NCI-H1694 (cell line): ENCODE results near the gene PNKD.

Experiments
- DNase-seq: peaks from one replicate; lab custom pipeline; 2025; lab: John Stamatoyannopoulos, UW

Gene PNKD

DNA sequence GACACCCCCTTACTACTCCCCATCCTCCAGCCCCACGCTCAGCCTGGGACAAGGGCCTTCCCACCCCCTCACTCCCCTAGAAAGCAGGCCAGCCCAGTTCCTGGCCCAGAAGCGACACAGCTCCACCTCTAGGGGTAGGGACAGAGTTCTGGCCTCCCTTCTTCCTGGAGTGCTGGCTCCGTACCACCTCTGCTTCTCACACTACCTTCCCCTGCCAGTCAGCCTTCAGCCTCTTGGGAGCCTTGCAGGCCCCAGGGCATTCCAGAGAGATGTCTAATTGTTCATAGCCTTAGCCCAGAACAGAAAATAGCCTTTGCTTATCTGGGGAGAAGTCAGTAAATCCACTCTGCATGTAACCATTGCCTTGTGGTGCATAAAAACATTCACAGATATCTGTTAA, 73.3 kb downstream of the PNKD start:
- no peak for DNase-seq

DNA sequence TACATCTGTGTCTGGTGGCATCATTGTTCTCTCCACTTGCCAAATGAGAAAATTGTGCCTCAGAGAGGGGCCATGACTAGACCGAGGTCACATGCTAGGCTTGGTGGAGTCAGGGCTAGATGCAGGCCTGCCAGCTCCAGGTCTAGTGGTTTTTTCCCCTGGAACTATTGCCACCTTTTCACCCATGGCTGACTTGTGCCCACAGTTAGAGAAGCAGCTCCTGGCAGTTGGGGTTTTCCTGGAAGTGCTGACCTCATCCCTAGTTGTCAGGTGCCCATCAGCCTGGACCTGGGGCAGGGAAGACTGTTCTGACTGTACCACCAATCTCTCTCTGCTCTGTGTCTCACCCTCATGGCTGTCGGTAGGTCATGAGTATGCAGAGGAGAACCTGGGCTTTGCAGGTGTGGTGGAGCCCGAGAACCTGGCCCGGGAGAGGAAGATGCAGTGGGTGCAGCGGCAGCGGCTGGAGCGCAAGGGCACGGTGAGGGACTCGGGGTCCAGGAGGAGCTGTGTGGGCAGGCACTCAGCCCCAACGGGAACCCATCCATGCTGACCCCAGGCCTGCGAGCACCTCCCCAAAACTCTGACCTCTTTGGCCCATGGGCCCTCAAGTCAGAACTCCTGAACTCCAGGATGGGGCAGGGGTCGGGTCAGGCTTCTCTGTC, 73.9 kb downstream of the PNKD start:
- DNase-seq: no peak

DNA sequence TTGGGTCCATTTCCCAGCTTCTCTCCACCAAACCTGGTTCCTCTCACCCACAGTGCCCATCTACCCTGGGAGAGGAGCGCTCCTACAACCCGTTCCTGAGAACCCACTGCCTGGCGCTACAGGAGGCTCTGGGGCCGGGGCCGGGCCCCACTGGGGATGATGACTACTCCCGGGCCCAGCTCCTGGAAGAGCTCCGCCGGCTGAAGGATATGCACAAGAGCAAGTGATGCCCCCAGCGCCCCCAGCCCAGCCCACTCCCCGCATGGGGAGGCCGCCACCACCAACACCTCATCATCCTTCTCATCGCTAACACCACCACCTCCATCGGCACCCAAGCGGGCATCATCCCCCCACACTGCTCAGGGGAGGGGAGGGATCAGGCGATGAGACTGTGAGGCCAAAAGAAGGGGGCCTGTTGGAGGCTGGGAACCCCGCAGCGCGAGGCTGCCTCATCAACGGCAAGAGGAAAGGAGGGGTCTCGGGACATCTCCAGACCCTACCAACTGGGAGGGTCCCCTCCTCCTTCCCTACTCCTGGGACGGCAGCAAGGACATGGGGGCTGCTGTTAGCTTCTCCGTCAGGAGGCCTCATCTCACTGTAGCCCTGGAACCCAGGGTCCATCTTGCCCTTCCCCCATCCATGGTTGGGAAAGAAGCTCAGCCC, 74.6 kb downstream of the PNKD start:
- DNase-seq: no peak

DNA sequence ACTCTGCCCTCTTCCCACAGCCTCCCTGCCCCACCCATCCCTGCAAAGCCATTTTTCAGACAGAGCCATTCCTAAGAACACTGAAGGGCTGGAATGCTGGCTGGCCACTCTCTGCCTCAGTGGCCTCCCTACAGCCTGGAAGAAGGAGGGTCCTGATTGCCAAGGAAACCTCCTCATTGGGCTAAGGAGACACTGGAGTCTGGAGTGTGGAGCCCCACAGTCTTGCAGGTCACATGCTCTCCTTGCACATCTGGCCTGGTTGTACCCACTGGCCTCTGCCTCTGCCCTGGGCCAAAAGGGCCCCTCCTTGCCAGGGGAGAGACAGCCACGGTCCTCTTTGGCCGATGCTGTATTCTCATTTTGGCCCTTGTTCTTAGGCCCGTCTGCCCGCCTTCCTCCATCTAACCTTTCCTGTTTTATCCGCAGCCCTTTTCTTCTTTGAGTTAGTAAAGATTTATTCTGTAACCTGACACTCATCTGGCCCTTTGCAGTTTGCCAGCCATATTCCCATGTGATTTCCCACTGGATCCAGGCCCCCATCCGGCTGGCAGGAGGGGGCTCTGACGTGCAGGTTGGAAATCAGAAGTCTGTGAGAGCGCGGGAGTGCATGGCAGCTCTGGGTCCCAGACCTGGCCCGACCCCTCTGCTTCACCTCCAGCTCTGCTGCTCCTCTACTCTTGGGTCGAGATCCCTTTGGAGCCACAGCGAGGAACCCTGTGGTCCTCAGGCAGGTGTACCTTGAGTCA, 75.3 kb downstream of the PNKD start:
- no peak for DNase-seq

DNA sequence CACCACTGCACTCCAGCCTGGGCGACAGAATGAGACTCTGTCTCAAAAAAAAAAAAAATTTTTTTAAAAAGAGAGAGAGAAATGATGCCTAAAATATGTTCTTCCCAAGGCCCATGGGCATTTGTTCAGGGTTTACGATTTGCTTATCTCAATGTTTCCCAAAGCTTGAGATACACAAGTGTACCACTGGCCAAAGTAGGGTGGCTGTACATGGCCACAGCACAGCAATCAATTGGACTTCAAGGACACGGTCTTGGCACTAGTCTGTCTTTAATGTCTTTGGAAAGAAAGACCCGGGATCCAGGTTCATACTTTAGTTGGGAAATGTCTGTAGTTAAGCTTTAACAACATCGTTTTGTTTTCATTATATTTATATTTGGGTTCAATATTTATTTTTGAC, 76.9 kb downstream of the PNKD start:
- no peak for DNase-seq

DNA sequence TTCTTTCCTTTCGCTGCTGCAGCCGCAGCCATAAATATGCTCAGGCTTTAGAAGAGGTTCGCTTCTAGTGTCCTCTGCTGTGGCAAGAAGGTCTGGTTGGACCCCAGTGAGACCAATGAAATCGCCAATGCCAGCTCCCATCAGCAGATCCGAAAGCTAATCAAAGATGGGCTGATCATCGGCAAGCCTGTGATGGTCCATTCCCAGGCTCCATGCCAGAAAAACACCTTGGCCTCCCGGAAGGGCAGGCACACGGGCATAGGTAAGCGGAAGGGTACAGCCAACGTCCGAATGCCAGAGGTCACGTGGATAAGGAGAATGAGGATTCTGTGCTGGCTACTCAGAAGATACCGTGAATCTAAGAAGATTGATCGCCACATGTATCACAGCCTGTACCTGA, 83.7 kb downstream of the PNKD start:
- no peak for DNase-seq

DNA sequence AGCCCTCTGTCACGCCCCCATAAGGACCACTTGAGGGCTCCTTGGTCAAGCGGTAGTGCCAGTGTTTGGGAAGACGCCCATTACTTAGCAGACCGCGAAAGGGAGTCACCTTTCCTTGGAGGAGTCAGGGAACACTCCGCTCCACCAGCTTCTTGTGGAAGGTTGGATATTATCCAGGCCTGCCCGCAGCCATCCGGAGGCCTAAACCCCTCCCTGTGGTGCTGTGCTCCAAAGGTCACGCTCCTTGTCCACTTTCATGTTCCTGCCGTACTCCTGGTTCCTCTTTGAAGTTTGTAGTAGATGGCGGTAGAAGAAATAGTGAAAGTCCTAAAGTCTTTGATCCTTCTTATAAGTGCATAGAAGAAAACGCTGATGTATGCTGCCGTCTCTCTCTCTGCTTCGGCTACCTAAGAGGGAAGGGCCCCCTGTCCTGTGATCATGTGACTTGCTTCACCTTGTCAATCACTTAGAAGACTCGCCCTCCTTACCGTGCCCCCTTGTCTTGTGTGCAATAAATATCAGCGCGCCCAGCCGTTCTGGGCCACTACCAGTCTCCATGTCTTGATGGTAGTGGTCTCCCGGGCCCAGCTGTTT, 84.6 kb downstream of the PNKD start:
- DNase-seq: no peak

DNA sequence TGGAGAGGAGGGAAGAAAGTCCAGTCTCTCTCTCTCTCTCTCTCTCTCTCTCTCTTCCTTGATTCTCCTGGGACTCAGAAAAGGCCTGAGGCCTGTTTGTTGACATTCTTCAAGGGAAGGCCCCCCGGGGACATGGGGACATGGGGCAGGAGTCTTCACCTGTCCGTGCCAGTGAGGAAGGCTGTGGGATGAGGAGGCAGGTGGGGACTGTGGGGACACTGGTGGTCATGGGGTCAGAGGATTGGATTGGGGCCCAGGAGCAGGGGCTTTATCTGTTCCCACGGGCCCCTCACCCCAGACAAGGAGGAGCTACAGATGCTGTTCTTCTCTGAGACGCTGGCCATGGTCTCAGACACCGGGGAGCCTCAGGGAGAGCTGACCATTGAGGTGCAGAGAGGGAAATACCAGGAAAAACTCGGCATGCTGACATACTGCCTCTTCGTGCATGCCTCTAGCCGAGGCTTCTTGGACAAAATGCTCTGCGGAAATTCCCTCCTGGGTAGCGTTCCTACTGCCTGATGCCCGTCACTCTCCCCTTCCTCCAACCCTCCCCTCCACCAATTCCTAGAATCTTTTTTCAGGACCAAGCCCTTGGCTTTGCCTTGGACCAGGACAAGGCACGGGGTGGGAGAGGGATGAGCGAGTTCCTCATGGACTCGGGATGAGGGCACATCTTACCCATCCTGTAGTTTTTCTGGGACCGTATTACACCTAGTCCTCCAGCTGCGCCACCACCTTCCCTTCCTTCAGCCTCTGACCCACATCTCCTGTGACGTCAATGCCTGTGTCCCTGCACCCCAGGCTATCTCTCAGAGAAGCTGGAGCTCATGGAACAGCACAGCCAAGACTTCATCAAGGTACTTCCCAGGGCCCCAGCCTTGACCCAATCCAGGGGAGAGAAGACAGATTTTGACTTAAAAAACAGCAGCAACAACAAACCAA, 87.2 kb downstream of the PNKD start:
- no peak for DNase-seq

DNA sequence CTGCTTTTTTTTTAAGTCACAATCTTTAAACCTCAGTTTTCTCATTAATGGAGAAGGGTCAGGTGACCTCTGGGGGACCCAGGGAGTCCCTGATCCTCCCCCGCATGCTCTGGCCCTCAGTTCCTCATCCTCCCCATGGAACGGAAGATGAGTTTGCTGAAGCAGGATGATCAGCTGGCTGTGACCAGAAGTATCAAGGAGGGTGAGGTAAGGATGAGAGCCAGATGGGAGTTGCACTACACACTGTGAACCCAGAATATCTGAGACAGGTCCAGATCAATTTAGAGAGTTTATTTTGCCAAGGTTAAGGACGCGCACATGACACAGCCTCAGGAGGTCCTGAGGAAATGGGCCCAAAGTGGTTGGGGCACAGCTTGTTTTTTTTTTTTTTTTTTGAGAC, 90.1 kb downstream of the PNKD start:
- no peak for DNase-seq

DNA sequence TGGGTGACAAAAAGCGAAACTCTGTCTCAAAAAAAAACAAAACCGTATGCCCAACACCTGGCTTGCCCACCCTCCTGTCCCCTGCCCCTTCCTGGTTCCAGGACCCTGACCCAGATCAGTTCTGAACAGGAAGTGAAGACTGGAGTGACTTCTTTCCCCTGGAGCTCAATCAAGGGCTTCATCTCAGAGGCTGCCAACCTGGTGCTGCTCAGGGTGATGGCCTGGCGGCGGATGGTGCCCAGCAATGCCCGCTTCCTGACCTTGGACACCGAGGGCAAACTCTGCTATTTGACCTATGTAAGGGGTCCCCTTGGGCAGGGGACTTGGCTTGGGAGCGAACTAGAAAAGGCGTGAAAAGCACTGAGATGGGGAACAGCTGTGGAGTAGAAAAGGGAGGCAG, 92.3 kb downstream of the PNKD start:
- no peak for DNase-seq

DNA sequence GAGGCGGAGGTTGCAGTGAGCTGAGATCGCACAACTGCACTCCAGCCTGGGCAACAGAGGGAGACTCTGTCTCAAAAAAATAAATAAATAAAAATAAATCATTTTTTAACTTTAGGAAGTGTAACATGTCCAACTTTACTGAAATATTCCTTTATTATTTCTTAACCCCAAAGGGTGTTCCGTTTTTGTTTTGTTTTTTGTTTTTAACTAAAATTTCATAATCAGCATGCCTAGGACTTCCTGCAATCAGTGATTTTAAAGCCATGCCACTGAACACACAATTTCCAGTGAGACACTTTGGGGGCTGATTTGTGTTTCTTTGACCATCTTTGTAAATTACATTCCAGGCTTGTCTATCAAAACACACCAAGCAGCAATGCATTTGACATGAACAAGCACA, 93.4 kb downstream of the PNKD start:
- no peak for DNase-seq

DNA sequence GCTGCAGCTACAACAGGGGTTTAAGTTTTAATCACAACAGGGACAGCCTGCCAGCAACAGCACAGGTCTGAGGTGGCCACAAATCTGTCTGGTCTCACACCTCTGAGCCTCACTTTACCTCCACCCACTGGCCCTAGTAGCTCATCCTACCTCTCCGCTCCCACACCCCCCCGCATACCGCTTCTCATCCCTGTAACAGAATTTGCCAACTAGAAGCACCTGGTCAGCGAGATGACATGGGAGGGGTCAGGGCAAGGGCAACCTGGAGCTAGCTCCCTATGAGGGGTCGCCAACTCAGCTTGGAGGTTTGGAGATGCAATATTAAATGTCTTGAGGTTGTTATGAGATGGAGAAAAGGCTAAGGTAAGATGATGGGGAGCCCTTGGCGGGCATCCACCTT, 93.9 kb downstream of the PNKD start:
- DNase-seq: no peak

DNA sequence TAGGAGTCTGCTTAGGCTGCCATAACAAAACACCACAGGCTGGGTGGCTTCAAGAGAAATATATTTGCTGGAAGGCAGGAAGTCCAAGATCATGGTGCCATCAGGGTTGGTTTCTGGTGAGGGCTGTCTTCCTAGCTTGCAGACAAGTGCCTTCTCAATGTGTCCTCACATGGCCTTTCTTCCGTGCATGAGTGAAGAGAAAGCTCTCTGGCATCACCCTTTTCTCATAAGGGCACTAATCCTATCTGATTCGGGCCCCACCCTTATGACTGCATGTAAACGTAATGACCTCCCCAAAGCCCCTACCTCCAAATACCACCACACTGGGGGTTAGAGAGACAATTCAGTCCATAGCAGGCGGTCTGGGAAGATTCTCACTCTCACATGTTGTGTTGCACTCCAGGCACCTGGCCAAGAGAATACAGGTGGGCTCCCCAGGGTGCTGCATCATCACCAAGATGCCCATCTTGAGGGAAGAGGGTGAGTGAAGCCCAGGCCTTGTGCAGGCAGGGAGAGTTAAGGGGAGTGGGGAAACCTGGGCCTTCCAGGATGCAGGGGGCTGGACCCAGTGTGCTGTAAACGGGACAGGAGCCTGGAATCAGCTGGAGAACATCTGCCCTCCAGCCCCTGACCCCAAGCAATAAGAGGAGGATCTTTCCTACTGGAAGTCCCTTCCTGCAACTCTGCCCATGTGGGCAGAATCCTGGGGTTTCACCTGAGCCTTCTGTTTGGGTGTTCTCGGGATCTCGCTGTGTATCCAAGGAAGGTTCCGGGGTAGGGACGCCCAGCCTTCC, 96.5 kb downstream of the PNKD start:
- DNase-seq: no peak

DNA sequence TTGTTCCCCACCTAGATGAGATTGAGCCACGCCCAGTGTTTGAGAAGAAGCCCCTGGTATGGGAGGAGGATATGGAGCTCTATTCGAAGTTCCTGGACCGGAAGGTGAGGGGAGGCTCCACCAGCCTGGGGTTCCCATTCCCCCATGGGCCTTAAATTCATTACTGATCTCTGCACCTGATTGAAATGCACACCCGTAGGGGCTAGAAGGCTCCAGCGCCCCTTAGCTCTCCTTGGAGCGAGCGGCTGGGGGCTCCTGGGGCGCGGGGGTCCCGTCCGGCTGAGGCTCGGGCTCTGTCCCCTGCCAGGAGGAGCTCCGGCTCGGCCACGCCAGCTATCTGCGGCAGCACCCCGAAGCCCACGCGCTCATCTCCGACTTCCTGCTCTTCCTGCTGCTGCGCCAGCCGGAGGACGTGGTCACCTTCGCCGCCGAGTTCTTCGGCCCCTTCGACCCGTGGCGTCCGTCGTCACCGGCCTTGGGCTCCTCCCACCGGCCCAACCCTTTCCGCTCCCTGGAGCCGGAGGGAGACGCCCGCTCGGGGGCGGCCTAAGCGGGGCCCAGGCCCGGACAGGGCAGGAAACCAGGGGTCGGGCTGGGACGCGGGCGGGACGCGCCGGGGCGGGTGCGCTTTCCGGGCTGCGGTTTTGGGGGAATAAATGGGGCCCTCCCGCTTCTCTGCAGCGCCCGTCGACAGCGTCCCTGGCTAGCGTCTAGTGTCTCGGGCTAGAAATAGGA, 97.3 kb downstream of the PNKD start:
- no peak for DNase-seq

DNA sequence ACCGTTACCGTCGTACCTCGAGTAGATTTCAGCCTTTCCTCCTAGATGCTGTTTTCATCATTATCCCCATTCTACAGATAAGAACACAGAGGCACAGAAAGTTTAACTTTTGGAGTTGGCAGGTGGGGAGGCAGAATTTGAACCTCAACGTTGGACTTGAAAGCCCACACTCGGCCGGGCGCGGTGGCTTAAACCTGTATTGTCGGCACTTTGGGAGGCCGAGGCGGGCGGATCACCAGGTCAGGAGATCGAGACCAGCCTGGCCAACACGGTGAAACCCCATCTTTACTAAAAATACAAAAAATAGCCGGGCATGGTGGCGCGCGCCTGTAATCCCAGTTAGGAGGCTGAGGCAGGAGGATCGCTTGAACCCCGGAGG, 97.8 kb downstream of the PNKD start:
- DNase-seq: no peak

DNA sequence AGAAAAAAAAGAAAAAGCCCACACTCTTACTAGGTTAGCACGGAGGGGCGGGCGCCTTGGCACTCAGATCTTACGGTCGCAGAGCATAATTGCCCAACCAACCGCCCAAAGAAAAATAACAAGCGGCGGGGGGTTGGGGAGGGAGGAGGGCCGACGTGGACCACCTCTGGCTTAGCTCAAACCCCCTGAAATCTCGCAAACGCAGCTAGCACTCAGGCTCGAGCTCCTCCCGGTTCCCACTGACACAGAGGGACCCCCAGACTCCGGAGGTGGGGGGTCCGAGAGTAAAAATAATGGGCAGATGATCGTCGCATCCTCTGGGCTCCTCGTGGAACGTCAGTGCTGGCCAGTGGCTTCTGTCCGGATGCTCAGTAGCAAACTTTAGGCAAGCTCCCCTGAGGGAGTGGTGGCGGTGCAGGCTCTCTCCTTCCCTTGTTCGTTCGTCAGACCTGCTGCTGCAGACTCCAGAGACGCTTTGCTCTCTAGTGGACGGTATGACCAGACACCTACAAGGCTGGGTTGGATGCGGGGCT, 98.4 kb downstream of the PNKD start:
- no peak for DNase-seq

DNA sequence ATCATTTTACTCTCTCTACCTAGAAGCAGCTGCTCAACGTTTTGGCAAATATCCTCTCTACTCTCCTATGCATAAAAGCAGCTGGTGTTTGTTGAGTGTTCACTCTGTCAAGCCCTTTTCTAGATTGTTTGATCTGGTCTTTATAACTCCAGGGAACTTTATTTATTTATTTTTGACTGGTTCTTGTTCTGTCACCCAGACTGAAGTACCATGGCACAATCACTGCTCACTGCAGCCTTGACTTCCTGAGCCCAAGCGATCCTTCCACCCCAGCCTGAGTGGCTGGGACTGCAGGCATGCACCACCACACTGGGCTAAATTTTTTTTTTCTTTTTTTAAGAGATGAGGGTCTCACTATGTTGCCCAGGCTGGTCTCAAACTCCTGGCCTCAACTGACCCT, 99.0 kb downstream of the PNKD start:
- no peak for DNase-seq

DNA sequence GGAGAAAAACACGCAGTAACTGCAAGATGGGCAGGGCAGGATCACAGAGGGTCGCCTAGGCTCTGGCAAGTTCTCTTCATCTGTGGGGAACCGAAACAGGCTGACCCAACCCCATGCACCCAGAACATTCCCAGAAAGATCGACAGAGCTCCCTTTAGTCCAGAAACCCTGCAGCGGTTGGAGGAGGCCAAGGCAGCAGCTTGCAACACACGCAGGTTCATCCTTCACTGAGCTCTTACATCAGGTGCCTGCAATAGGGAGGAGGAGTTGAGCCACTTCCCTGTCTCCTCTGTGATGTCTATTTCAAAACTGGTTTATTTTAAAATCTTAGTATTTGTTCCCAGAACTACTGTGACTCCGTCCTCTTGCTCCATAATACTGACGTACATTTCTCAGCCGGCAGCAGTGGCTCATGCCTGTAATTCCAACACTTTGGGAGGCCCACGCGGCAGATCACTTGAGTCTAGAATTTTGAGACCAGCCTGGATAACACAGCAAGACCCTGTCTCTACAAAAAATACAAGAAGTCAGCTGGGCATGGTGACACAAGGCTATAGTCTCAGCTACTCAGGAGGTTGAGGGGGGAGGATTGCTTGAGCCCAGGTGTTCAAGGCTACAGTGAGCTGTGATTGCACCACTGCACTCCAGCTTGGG, 100.2 kb downstream of the PNKD start:
- no peak for DNase-seq

DNA sequence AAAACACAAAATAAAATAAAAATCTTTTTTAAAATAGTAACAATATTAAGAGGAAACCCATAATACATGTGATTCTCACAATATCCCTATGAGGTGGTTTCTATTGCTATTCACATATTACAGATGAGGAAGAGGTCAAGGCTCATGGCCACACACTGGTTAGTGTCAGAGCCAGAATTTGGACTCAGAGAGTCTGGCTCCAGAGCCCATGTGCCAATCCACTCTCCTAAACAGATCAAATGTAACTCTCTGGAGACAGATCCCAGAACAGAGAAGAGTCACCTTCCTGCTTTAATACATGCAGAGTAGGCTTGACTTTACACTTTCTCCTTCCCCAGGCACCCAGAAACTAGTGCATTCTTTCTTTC, 101.6 kb downstream of the PNKD start:
- no peak for DNase-seq

DNA sequence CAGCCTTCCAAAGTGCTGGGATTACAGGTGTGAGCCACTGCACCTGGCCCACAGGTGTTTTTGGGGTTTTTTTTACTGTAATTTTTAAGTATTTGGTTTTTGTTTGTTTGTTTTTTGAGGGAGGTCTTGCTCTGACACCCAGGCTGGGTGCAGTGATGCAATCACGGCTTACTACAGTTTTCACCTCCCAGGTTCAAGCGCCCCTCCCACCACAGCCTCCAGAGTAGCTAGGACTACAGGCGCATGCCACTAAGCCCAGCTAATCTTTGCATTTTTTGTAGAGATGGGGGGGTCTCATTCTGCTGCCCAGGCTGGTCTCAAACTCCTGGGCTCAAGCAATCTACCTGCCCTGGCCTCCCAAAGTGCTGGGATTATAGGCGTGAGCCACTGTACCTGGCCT, 104.5 kb downstream of the PNKD start:
- no peak for DNase-seq
